Muscle of back (tissue), 13 donors: Measurements from ENCODE around the gene NPIPA8. TPM values are rescaled to one million over a fixed set of nuclear protein-coding genes. Genes with fewer than 3 reads are reported as not detected.
A peak's percentile ranks its signal among the peaks of the same experiment; 100 is the strongest.
"Not testable (repeated sequence)": the region's sequence is repeated elsewhere in the genome, so short reads cannot be mapped to it uniquely, and the experiment has no call there.

Experiments used
- DNase-seq, 3 donors: peaks; one replicate each; pipeline versions ENCODE4 v3.0.0 to v3.0.0-alpha.2; 2013
- long read RNA-seq, 9 donors: transcript quantifications; one replicate each; lab custom pipeline, GENCODE V29; 2026
- polyA plus RNA-seq, 10 donors: library from polyadenylated mRNA; unstranded; fragments of 120-200 nt; gene quantifications; one replicate each; pipeline ENCODE4 v1.2.1, GENCODE V29; 2013; ENCODE audit not compliant: insufficient read length in 10 of 10

Gene NPIPA8
- polyA plus RNA-seq: 10 to 100 TPM in 2 of 10 donors, 1 to 10 TPM in 4, under 1 TPM in 4; 0.67 to 33.9 (median 1.8) TPM
- long read RNA-seq, donor 1: 0 reads
- long read RNA-seq, donor 2: 0 reads
- long read RNA-seq, donor 3: 0 reads
- long read RNA-seq, donor 4: 0 reads
- long read RNA-seq, donor 5: 0 reads
- long read RNA-seq, donor 6, partial matches to known transcripts: 6 of 6 reads
- long read RNA-seq, donor 6, other reads (novel, unspliced or antisense): 0 of 6 reads
- long read RNA-seq, donor 7, partial matches to known transcripts: 5 of 5 reads
- long read RNA-seq, donor 7, other reads (novel, unspliced or antisense): 0 of 5 reads
- long read RNA-seq, donor 8: 0 reads
- long read RNA-seq, donor 9: 0 reads

DNA sequence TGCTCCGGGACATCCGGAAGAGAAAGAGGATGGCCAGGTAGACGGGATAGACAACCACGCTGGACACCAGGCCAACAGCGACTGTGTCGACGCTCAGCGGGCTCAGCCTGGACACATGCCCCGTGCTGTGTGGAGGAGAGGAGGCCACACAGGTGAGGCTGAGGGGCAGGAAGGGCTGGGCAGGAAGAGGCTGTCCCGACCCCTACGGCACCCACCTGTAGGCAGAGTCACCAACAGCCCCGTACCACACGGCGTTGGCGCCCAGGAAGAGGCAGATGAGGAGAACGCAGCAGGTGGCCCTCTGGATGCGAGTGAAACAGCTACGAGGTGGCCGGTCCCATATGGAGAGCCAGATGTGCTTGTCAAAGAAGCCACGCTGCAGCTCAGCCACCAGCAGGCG lies at the start of gene NPIPA8:
Gene NPIPA8, minus strand, starts transcription at position 101 of the 400 bp plus-strand sequence. CDS start 4,074 bp downstream, outside the sequence.
- DNase-seq: not testable (repeated sequence)

DNA sequence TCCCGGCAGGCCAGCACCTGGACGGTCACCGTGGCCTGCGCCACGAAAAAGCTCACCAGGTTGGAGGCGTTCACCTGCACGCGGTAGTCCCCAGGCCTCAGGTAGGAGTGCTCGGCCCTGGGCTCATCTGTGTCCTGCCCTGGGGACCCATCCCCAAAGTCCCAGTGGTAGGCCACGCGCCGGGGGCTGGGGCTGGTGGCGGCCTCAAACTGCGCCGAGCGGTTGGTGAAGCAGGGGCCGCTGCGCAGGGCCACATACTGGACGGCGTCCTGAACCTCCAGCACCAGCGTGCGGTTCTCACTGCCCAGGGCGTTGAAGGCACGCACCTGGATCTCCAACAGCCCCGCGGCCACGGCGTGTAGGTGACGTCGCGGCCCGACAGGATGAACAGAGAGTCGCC lies 48.7 kb upstream of the NPIPA8 start:
- DNase-seq: not testable (repeated sequence)

DNA sequence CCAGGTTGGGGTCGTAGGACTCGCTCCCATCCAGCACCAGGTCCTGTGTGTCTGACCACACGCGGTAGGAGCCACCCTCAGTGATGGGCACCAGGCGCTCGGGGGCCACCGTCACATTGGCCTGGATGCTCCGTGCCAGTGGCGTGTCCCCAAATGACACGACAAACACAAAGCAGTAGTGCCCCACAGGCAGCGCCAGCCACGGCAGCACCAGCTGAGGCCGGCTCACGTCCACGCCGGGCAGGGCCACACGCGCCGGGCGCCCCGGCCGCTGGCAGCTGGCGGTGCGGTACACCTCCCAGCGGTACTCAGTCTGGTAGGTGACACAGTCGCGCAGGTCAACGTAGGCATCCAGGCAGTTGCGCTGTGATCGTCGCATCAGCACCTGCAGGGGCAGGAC lies 48.3 kb upstream of the NPIPA8 start:
- DNase-seq: not testable (repeated sequence)

DNA sequence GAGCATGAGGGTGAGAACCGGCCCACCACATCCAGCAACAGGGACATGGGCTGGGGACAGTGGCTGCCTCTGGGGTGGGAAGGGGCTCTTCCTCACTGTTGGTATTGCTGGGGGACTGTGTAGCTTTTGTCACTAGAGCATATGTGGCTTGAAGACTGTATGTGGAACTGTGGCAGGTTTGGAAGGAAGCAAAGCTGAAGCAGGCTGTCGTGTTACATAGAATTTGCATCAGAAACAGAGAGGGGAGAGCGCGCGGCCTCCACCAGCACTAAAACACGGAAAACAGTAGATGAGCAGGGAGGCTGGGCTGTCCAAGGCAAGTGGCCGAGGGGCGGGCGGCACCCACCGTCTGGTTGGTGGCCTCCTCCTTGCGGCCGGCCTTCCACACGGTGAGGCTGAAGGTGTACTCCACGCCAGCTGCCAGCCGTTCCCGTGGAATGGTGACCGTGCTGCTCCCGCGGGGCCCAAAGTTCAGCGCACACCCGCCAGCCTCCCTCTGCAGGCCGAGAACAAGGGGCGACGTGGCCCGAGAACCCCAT lies 47.6 kb upstream of the NPIPA8 start:
- not testable (repeated sequence) for DNase-seq

DNA sequence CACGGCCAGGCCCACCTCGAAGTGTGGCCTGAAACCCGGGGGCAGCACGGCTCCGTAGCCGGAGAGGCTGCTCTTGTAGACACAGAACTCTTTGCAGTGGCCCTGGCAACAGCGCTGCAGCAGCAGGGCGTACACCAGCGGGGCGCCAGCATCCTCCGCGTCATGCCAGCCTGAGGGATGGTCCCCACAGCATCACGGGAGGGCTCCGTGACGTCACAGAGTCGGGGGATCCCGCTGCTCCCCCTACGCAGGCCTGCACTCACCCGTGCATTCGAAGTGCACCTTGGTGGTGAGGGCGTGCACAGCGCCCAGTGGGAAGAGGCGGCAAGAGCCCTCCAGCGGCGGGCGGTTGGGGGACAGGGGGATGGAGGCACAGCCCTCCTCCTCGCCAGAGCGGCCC lies 46.2 kb upstream of the NPIPA8 start:
- DNase-seq: not testable (repeated sequence)

DNA sequence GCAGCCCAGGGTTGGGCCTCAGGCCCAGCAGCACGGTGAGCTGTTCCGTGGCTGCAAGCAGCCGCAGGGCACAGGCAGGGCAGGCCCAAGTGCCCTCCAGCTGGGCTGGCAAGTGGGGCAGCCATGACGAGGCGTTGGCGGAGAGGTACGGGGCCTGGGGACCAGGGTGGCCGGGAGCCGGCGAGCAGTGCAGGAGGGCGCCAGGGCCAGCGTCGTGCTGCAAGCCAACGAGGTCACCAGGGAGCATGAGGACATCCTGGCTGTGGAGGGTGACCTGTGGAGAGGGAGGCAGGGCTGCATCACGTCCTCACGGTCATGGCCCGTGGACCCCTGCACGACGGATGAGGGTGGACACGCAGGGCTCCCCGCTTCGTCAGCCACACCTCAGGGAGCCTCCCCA lies 11.2 kb upstream of the NPIPA8 start:
- DNase-seq: not testable (repeated sequence)

DNA sequence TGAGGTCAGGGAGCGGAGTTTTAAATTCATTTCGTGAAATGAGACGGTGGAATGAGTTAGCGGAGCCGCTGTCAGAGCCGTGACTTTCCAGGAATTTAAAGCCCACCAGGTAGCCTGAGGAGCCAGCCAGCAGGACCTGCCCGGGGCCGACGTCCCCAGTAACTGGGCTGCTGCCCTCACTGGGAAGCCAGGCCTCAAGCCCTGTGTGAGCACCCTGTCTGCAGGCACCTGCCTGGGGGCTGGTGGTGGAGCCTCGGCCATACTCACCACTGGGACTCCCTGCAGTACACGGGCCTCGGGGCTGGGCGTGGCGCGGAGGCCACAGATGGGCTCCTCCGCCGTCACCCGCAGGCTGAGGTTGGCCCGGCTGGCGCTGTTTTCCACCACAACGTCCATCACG lies 10.5 kb upstream of the NPIPA8 start:
- DNase-seq: not testable (repeated sequence)

DNA sequence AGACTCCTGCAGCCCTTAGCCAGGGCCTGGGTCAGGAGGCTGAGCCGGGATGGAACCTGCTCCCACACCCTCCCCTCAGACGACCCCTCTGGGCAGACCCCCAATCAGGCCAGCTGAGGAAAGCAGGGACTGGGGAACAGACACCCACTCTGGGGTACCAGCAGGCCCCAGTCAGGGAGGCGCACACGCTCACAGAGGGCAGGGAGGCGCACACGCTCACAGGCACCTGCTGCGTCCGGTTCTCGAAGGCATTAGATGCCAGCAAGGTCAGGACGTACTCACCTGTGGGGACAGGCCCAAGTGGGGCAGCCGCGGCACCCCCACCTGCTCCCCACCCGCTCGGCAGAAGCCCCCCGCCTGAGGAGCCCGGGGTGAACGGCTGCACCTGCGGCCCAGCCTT lies 8.1 kb upstream of the NPIPA8 start:
- not testable (repeated sequence) for DNase-seq

DNA sequence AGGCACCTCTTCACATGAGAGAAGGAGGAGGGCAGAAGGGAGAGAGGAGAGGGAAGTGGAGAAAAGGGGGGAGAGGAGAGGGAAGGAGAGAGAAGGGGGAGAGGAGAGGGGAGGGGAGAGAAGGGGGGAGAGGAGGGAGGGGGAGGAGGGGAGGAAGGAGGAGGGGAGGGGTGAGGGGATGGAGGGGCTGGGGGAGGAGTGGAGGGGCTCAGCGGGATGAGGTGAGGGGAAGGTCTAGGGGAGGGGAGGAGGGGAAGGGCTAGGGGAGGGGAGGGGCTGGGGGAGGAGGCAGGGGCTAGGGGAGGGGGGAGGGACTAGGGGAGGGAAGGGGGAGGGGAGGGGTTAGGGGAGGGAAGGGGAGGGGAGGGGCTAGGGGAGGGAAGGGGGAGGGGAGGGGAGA lies 5.5 kb upstream of the NPIPA8 start:
- DNase-seq: not testable (repeated sequence)

DNA sequence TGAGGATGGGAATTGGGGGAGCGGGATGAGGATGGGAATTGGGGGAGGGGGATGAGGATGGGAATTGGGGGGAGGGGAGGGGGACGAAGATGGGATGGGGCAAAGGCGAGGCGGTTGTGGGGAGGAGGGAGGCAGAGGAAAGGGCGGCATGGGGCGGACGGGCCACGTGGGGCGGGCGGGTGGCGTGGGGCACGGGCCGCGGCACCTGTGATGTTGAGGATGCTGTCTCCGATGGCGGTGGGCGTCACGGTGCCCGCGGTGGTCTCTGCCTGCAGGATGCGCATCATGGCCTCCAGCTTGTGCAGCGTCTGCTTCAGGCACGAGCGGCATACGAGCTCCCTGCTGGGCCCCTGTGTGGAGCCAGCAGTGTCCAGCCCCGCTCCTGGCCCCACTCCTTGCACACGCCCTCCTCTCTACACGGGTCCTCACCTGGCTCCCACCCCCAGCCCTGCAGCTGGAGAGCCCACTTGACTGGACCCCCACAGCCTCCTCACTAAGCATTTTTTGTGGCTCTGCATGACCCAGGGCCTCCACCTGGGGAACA lies 5.0 kb upstream of the NPIPA8 start:
- DNase-seq: not testable (repeated sequence)

DNA sequence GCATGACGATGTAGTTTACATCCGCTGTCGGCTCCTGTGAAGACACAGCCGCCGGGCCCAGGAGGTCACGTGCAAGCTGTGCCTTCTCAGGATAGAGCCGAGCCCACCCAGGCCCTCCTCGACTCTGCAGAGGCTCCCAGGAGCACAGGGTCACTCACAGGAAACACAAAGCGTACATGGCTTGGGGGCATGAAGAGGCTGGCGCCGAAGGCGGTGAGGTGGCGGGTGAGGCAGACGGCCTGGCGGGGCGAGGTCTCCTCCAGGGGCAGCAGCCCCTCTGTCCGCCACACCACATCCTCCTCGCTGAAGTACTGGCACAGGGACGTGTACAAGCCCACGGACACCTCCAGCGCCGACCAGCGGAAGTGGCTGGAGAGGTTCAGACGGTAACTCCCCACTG lies 2.7 kb upstream of the NPIPA8 start:
- not testable (repeated sequence) for DNase-seq

DNA sequence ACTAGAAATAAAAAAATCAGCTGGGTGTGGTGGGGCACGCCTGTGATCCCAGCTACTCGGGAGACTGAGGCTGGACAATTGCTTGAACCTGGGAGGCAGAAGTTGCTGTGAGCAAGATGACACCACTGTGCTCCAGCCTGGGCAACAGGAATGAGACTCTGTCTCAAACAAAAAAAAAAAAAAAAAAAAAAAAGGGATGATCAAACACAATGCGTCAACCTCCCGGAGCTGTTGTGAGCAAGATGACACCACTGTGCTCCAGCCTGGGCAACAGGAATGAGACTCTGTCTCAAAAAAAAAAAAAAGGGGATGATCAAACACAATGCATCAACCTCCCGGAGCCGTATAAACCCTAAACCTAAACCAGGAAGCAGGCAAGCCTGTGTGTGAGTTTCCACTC lies 24.7 kb downstream of the NPIPA8 start:
- DNase-seq: not testable (repeated sequence)

DNA sequence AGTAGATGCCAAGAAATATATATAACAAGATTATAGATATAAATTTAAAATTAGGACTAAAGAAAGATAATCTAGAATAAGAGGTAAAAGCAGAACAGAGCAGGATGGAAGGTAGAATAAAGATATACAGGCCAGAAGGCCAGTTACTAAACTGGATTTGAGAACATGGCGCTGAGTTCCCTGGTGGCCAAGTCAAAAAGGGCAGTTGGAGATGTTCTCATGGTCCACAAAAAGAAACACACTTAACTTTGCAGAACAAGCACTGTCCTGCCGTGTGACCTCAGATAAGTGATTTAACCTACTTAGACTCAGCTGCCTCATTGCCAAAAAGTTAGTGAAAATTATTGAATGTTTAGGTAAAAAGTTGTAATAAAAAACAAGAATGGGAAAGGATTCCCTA lies 27.4 kb downstream of the NPIPA8 start:
- DNase-seq: not testable (repeated sequence)

DNA sequence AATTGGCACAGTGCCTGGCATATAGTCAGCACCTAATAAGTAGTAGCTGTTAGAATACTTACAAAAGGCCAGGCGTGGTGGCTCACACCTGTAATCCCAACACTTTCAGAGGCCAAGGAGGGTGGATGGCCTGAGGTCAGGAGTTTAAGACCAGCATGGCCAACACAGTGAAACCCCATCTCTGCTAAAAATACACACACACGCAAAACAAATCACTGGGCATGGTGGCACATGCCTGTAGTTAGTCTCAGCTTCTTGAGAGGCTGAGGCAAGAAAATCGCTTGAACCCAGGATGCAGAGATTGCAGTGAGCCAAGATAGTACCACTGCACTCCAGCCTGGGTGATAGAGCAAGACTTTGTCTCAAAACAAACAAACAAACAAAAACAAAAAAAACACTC lies 29.3 kb downstream of the NPIPA8 start:
- not testable (repeated sequence) for DNase-seq

DNA sequence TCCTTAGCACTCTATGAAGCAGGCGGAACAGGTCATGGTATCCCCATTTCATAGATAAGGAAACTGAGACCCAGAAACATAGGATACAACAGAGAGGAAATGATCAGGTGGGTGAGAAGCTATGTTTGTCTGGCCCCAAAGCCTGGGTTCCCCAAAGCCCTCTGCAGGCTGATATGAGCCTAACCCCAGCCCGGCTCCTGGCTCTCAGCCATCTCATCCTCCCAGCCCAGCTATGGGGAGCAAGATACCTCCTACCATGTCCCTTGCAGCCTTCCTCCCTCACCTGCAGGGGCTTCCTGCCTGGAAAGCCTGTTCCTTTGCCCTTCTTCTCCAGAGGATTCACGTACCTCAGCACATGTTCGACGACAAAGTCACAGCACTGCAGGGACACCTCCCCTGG lies 30.5 kb downstream of the NPIPA8 start:
- DNase-seq: not testable (repeated sequence)

DNA sequence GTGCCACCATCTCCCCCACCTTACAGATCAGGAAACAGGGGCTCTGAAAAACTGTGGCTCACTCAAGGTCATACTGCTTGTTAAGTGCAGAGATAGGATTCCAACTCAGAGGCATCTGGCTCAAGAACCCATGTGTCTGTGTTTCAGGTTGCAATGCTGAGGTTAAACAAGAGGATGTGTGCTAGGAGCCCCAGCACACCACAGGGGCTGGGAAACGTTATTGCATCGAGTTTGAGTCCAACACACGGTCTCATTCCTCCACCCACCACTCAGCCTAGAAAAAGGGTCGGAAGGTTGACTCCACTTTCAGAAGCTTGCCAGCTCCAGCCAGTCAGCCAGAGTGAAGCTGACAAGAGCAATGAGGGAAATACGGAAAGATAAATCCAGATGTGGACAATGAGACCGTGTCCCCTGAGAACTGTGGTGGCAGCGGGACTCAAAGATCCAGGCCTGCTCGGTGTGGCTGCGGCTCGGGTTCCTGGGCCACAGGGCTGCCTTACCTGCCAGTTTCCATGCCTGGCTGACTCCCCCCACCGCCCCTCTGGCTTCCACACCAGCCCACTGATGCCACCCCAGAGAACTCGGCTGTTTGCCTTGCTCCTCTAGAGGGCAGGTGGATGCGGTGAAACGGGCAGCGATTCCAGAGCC lies 33.4 kb downstream of the NPIPA8 start:
- peak in 1 of 3 donors; percentile 0 for DNase-seq

DNA sequence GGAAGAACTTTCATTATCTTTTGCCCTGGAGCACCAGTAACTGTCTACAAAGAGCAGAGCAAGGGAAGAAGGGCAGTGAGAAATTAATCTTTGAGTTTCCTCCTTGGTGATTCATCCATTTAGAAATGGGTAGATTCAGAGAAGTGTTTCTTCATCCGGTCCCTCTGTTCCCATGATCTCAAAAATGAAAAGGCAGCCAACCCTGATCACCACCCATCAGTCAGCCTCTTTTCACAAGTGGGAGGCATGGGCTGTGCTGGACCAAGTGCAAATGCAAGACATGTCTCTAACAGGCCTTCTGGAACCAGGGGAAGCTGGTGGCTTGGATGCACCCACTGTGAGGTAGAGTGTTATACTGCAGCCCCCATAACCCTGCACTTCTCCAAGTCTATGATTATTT lies 38.8 kb downstream of the NPIPA8 start:
- not testable (repeated sequence) for DNase-seq

DNA sequence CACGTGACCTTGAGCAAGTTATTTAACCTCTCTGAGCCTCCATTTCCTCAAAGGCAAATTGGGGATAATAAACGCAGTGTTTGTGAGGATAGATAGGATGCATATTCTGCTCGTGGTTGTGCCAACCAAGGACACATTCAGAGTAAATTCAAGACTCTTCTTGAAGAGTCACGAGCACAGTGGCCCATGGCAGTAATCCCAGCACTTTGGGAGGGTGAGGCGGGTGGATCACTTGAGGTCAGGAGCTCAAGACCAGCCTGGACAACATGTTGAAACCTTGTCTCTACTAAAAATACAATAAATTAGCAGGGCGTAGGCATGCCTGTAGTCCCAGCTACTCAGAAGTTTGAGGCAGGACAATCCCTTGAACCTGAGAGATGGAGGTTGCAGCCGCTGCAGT lies 39.6 kb downstream of the NPIPA8 start:
- DNase-seq: not testable (repeated sequence)

DNA sequence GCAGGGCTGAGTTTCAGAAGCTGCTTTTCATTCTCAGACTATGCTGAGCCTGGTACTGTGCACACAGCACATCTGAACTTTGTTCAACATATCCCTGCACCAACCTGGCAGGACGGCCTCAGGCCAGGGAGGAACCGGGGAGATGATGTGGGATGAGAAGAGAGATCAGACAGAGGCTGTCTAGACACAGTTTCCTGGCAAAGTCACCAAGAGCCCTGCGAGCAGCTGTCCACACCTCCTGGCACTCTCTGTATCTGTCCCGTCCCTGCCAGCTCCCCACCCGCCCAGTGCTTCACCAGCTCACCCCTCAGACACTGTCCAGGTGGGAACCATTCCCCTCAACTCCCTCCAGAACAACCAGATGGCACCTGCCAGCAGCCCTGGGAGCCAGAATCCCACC lies 42.2 kb downstream of the NPIPA8 start:
- DNase-seq: not testable (repeated sequence)

DNA sequence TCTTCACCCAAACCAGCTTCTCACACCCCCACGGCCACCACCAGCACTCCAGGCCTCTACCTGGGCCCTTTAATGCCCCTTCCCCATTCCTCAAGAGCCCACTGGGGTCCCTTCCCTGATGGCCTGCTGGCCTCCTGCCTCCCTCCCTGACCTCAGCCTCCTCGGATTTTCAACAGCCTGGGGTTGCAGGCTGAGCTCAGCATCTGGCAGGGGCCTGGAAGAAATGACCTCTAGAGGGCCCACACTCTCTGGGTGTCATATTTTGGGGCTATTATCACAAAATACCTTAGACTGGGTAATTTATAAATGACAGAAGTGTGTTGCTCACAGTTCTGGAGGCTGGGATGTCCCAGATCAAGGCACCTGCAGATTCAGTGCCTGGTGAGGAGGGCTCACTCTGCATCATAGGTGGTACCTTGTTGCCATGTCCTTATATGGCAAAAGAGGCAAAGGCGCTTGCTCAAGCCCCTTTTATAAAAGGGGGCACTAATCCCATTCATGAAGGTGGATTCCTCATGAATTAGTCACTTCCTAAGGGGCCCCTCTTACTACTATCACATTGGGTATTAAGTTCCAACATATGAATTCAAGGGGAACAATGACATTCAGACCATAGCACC lies 43.1 kb downstream of the NPIPA8 start:
- DNase-seq: not testable (repeated sequence)

DNA sequence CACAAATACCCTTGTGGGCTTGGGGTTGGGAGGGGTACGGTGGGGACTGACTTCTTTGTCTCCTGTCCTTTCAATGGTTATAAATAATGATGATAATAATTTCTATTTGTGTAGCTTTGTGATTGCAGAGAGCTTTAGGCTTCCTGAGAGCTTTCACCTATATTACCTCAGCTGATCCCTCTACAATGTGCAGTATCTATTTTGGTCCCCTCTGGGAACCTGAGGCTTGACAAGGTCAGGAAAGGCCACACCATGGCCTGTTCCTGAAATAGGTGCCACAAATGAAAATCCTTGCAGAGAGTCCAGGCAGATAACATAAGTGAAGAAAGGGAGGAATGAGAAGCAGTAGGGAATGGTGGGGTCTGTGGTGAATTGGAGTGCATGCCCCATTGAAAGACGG lies 45.6 kb downstream of the NPIPA8 start:
- not testable (repeated sequence) for DNase-seq

DNA sequence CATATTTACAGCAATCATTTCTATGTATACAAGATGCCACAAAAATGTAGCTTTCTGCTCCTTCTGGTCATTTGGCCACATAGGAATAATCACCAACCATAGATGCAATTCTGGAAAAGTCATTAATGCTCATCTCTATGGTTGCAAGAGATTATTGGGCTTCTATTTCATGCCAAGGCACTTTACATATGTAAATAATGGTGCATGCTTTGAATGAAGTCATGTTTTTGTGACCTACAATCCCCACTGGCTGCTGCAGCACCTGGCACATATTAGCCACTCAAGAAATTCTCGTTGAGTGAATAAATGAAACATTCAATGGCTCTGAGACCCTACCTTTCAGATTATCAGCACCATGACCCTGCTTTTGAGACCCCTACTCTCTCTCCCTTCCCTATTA lies 50.2 kb downstream of the NPIPA8 start:
- DNase-seq: not testable (repeated sequence)
